ELF-1 (cell line): Measurements from ENCODE around the gene PTPN13.

Source experiments
- DNase-seq: peaks from one replicate; pipeline ENCODE4 v3.0.0-alpha.2; 2016; ENCODE audit warnings: low read depth, low spot score

PTPN13 gene

GRCh38 chr4:86593688-86594558 lies at the start of gene PTPN13:
Gene PTPN13, plus strand, starts transcription at chr4:86594315. Its CDS starts 40,942 bp downstream, at chr4:86635257.
- peak; percentile 100 for DNase-seq

GRCh38 chr4:86547140-86547539 lies 47.0 kb upstream of the PTPN13 start:
- DNase-seq, result no peak

- DNase-seq, result no peak
Measured at GRCh38 chr4:86549163-86549788, 44.8 kb upstream of the PTPN13 start.

GRCh38 chr4:86551387-86551786 lies 42.7 kb upstream of the PTPN13 start:
- DNase-seq, result no peak

- DNase-seq, result no peak
Measured at GRCh38 chr4:86554646-86555045, 39.5 kb upstream of the PTPN13 start.

GRCh38 chr4:86556791-86557415 lies 37.2 kb upstream of the PTPN13 start:
- DNase-seq, result no peak

GRCh38 chr4:86557526-86557925 lies 36.6 kb upstream of the PTPN13 start:
- DNase-seq, result no peak

- DNase-seq, result no peak
Measured at GRCh38 chr4:86558258-86558657, 35.9 kb upstream of the PTPN13 start.

GRCh38 chr4:86558797-86559196 lies 35.3 kb upstream of the PTPN13 start:
- DNase-seq, result no peak

- no peak for DNase-seq
Measured at GRCh38 chr4:86560447-86560846, 33.7 kb upstream of the PTPN13 start.

GRCh38 chr4:86561256-86561655 lies 32.9 kb upstream of the PTPN13 start:
- DNase-seq, result no peak

- DNase-seq, result no peak
Measured at GRCh38 chr4:86563416-86563815, 30.7 kb upstream of the PTPN13 start.

- DNase-seq, result no peak
Measured at GRCh38 chr4:86564795-86565194, 29.3 kb upstream of the PTPN13 start.

- no peak for DNase-seq
Measured at GRCh38 chr4:86565651-86566050, 28.5 kb upstream of the PTPN13 start.

- no peak for DNase-seq
Measured at GRCh38 chr4:86569103-86569870, 24.8 kb upstream of the PTPN13 start.

- DNase-seq, result no peak
Measured at GRCh38 chr4:86579941-86580340, 14.2 kb upstream of the PTPN13 start.

GRCh38 chr4:86582410-86582809 lies 11.7 kb upstream of the PTPN13 start:
- DNase-seq, result no peak

GRCh38 chr4:86586160-86586572 lies 7.9 kb upstream of the PTPN13 start:
- peak; percentile 15 for DNase-seq

- no peak for DNase-seq
Measured at GRCh38 chr4:86586626-86587380, 7.3 kb upstream of the PTPN13 start.

GRCh38 chr4:86587381-86588140 lies 6.6 kb upstream of the PTPN13 start:
- DNase-seq, result no peak
